Measurements from ENCODE around the gene VIPR2. TPM values are rescaled to one million over a fixed set of nuclear protein-coding genes. Genes with fewer than 3 reads are reported as not detected.

The VIPR2 gene
- total RNA-seq, 1 experiment from 2014 or later = not detected

- no TSS peak for BruUV-seq (replicated peaks)
- POLR2A ChIA-PET (ENCODE audit: low non-redundant PET) = no interaction called here
Measured at GRCh38 chr7:159108941-159109652, 35.6 kb downstream of the VIPR2 start.

GRCh38 chr7:159108491-159108890 is 36.2 kb downstream of the VIPR2 start:
- no TSS peak for BruUV-seq (replicated peaks)
- no peak for DNase-seq (ENCODE audit: low spot score)
- Histone ChIP-seq H3K27ac (ENCODE audit: low read depth, low read length, poor library complexity, severe bottlenecking) (no peak overlapping the region), H3K4me1 (ENCODE audit: insufficient read depth, low read length, poor library complexity, severe bottlenecking) (no peaks in the 10 kb centered on the region), H3K36me3 (ENCODE audit: insufficient read depth, low read length, poor library complexity, severe bottlenecking) (no peaks in the 10 kb centered on the region), H3K27me3 (replicated peaks; ENCODE audit: insufficient read depth, low read depth, low read length, poor library complexity) (peaks cover 53% of the 10 kb centered on the region), H3K9me3 (ENCODE audit: low read depth, low read length, poor library complexity, severe bottlenecking) (no peaks in the 10 kb centered on the region), H3K4me3 (ENCODE audit: low read depth, low read length, poor library complexity, severe bottlenecking) (no peak overlapping the region)
- intact Hi-C loops (cut with micrococcal nuclease; ENCODE audit: unreplicated experiment) = no loop called here
- POLR2A ChIA-PET (ENCODE audit: low non-redundant PET) = no interaction called here
- TF ChIP-seq, protein P1, sequence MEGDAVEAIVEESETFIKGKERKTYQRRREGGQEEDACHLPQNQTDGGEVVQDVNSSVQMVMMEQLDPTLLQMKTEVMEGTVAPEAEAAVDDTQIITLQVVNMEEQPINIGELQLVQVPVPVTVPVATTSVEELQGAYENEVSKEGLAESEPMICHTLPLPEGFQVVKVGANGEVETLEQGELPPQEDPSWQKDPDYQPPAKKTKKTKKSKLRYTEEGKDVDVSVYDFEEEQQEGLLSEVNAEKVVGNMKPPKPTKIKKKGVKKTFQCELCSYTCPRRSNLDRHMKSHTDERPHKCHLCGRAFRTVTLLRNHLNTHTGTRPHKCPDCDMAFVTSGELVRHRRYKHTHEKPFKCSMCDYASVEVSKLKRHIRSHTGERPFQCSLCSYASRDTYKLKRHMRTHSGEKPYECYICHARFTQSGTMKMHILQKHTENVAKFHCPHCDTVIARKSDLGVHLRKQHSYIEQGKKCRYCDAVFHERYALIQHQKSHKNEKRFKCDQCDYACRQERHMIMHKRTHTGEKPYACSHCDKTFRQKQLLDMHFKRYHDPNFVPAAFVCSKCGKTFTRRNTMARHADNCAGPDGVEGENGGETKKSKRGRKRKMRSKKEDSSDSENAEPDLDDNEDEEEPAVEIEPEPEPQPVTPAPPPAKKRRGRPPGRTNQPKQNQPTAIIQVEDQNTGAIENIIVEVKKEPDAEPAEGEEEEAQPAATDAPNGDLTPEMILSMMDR (conservative IDR thresholded peaks at IDR 0.05; ENCODE audit: low read depth, low read length) = no peak
- TF ChIP-seq EZH2 (IDR thresholded peaks at IDR 0.05; ENCODE audit: borderline replicate concordance, low read depth, low read length, poor library complexity, severe bottlenecking) = no peak
- CTCF ChIA-PET = no interaction called here

More at GRCh38 chr7:159108941-159109652, 35.6 kb downstream of the VIPR2 start:
- Histone ChIP-seq H3K27me3 (replicated peaks; ENCODE audit: insufficient read depth, low read depth, low read length, poor library complexity) (peaks cover 60% of the 10 kb centered on the region), H3K9me3 (ENCODE audit: low read depth, low read length, poor library complexity, severe bottlenecking) (no peaks in the 10 kb centered on the region), H3K4me3 (ENCODE audit: low read depth, low read length, poor library complexity, severe bottlenecking) (no peak overlapping the region), H3K27ac (ENCODE audit: low read depth, low read length, poor library complexity, severe bottlenecking) (no peak overlapping the region), H3K36me3 (ENCODE audit: insufficient read depth, low read length, poor library complexity, severe bottlenecking) (no peaks in the 10 kb centered on the region), H3K4me1 (ENCODE audit: insufficient read depth, low read length, poor library complexity, severe bottlenecking) (no peaks in the 10 kb centered on the region)
- CTCF ChIA-PET = no interaction called here
- intact Hi-C loops (cut with micrococcal nuclease; ENCODE audit: unreplicated experiment) = no loop called here
- TF ChIP-seq, protein P1 (conservative IDR thresholded peaks at IDR 0.05; ENCODE audit: low read depth, low read length) = no peak
- no peak for TF ChIP-seq EZH2 (IDR thresholded peaks at IDR 0.05; ENCODE audit: borderline replicate concordance, low read depth, low read length, poor library complexity, severe bottlenecking)
- DNase-seq (ENCODE audit: low spot score) = no peak

DNA sequence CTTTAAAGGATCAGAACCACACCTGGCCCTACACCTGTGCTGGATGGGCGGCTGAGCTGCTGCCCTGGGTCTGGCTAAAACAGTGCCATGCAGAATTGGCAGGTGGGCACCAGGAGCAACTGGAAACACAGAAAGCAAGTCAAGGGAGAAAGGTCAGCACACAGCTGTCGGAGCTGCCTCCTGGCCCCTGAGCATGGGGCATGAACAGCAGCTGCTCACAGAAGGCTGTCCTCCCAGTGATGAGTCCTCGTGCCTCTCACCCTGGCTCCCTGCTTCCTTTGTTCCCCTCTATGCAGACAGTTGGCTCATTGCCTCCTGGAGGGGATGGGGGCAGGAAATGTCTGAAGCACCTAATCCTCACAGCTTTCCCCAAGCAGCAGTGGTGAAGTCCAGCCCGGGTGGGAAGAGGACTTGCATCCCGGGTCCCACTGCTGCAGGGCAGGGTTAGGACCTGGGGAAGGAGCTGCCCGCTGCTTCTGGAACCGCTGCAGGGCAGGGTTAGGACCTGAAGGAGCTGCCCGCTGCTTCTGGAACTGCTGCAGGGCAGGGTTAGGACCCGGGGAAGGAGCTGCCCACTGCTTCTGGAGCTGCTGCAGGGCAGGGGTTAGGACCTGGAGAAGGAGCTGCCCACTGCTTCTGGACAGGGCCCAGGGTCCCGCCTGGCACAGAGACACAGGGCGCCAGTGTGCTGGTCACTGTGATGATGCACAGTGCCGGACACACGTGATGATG is 37.3 kb downstream of the VIPR2 start:
- Histone ChIP-seq H3K9me3 (ENCODE audit: low read depth, low read length, poor library complexity, severe bottlenecking) (no peaks in the 10 kb centered on the region), H3K27ac (ENCODE audit: low read depth, low read length, poor library complexity, severe bottlenecking) (no peak overlapping the region), H3K27me3 (replicated peaks; ENCODE audit: insufficient read depth, low read depth, low read length, poor library complexity) (peaks cover 42% of the 10 kb centered on the region), H3K4me1 (ENCODE audit: insufficient read depth, low read length, poor library complexity, severe bottlenecking) (no peaks in the 10 kb centered on the region), H3K4me3 (ENCODE audit: low read depth, low read length, poor library complexity, severe bottlenecking) (no peak overlapping the region), H3K36me3 (ENCODE audit: insufficient read depth, low read length, poor library complexity, severe bottlenecking) (no peaks in the 10 kb centered on the region)
- no TSS peak for BruUV-seq (replicated peaks)
- POLR2A ChIA-PET (ENCODE audit: low non-redundant PET) = no interaction called here
- TF ChIP-seq, protein P1 (conservative IDR thresholded peaks at IDR 0.05; ENCODE audit: low read depth, low read length) = no peak
- no peak for TF ChIP-seq EZH2 (IDR thresholded peaks at IDR 0.05; ENCODE audit: borderline replicate concordance, low read depth, low read length, poor library complexity, severe bottlenecking)
- CTCF ChIA-PET = no interaction called here
- intact Hi-C loops (cut with micrococcal nuclease; ENCODE audit: unreplicated experiment) = no loop called here
- DNase-seq (ENCODE audit: low spot score) = no peak
